OCI-LY3 (cell line): ENCODE data around the gene AZGP1.
"Not testable (repeated sequence)": the region's sequence is repeated elsewhere in the genome, so short reads cannot be mapped to it uniquely, and the experiment has no call there.

Source experiments
- EZH2phosphoT487 ChIP-seq: fragments of 200-600 bp; shearing (Covaris generic); IDR thresholded peaks from 2 replicates; pipeline ENCODE4 v1.6.1; 2018; ENCODE audit warnings: antibody characterized with exemption, mixed run types, low read depth
- TF ChIP-seq, protein P1 (sequence below): fragments of 200-600, 300-600 bp; sonication (generic); IDR thresholded peaks from 2 replicates; pipeline ENCODE4 v1.5.1; 2014; ENCODE audit warnings: antibody characterized with exemption, low read length, low read depth

- TF ChIP-seq, protein P1, sequence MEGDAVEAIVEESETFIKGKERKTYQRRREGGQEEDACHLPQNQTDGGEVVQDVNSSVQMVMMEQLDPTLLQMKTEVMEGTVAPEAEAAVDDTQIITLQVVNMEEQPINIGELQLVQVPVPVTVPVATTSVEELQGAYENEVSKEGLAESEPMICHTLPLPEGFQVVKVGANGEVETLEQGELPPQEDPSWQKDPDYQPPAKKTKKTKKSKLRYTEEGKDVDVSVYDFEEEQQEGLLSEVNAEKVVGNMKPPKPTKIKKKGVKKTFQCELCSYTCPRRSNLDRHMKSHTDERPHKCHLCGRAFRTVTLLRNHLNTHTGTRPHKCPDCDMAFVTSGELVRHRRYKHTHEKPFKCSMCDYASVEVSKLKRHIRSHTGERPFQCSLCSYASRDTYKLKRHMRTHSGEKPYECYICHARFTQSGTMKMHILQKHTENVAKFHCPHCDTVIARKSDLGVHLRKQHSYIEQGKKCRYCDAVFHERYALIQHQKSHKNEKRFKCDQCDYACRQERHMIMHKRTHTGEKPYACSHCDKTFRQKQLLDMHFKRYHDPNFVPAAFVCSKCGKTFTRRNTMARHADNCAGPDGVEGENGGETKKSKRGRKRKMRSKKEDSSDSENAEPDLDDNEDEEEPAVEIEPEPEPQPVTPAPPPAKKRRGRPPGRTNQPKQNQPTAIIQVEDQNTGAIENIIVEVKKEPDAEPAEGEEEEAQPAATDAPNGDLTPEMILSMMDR: not testable (repeated sequence)
- not testable (repeated sequence) for TF ChIP-seq EZH2phosphoT487
Measured at GRCh38 chr7:100009952-100010351, 34.1 kb upstream of the AZGP1 start.
